GM20000 (cell line): Measurements from ENCODE around the gene SLC5A5.

Experiments used
- DNase-seq: peaks from one replicate; pipeline ENCODE4 v3.0.0; 2012; ENCODE audit warnings: low spot score
- CTCF ChIP-seq: IDR thresholded peaks from 2 replicates; pipeline ENCODE4 v1.5.1; 2012; ENCODE audit warnings: mild to moderate bottlenecking, control low read depth; ENCODE audit errors: extremely low read depth, missing control alignments

SLC5A5 gene

GRCh38 chr19:17854061-17854460, 17.7 kb upstream of the SLC5A5 start:
- no peak for DNase-seq
- no peak for TF ChIP-seq CTCF

- TF ChIP-seq CTCF, result peak; percentile 98
- peak; percentile 83 for DNase-seq
Observed at GRCh38 chr19:17855280-17856152, 16.2 kb upstream of the SLC5A5 start.

GRCh38 chr19:17859533-17860330, 12.0 kb upstream of the SLC5A5 start, which contains the start of gene RPL18A:
TSS of gene RPL18A (plus strand) at chr19:17859910. CDS start at chr19:17859957, 47 bp downstream.
- peak; percentile 88 for TF ChIP-seq CTCF
- peak; percentile 97 for DNase-seq

- no peak for TF ChIP-seq CTCF
- no peak for DNase-seq
Observed at GRCh38 chr19:17860331-17860992, 11.3 kb upstream of the SLC5A5 start.

GRCh38 chr19:17860993-17861360, 10.8 kb upstream of the SLC5A5 start:
- TF ChIP-seq CTCF, result no peak
- DNase-seq, result no peak

GRCh38 chr19:17861542-17862402, 10.0 kb upstream of the SLC5A5 start:
- no peak for TF ChIP-seq CTCF
- DNase-seq, result no peak
